ENCODE measurements around the gene NOTCH2. TPM values are rescaled to one million over a fixed set of nuclear protein-coding genes. Genes with fewer than 3 reads are reported as not detected.

NOTCH2 gene
- total RNA-seq, 1 donor from 2014 or later = 259 TPM

- POLR2A ChIA-PET = no interaction called here
- intact Hi-C loops (cut with micrococcal nuclease) = loop anchor here (2.0 to 5.0 kb wide), 2 partner anchors 15 to 37 kb away; no protein-coding TSS in a partner anchor
- no peaks in the 10 kb centered on the region for H3K27me3 Mint-ChIP-seq
- TF ChIP-seq CTCF (IDR thresholded peaks at IDR 0.05) = no peak
- peaks cover 83% of the 10 kb centered on the region for H3K36me3 Mint-ChIP-seq (ENCODE audit: low read depth)
- CTCF ChIA-PET = interaction anchor here (1.7 kb wide), 1 partner anchor 15 kb away, joined by 4 read pairs; no protein-coding TSS in a partner anchor
- H3K27ac Mint-ChIP-seq = no peak overlapping the region
- no peaks in the 10 kb centered on the region for H3K4me1 Mint-ChIP-seq
- no peak for ATAC-seq (ENCODE audit: low read depth)
- H3K4me3 Mint-ChIP-seq = no peak overlapping the region
- DNase-seq = no peak
- peaks cover 14% of the 10 kb centered on the region for H3K9me3 Mint-ChIP-seq
These were observed 134.1 kb downstream of the NOTCH2 start for GRCh38 chr1:119935373-119935772.

GRCh38 chr1:119933397-119933796 lies 136.1 kb downstream of the NOTCH2 start:
- Mint-ChIP-seq H3K4me3 (no peak overlapping the region), H3K9me3 (peaks cover 14% of the 10 kb centered on the region), H3K4me1 (no peaks in the 10 kb centered on the region), H3K36me3 (ENCODE audit: low read depth) (peaks cover 83% of the 10 kb centered on the region), H3K27me3 (no peaks in the 10 kb centered on the region), H3K27ac (no peak overlapping the region)
- intact Hi-C loops (cut with micrococcal nuclease) = no loop called here
- no peak for ATAC-seq (ENCODE audit: low read depth)
- no peak for DNase-seq
- CTCF ChIA-PET = no interaction called here
- POLR2A ChIA-PET = no interaction called here
- TF ChIP-seq CTCF (IDR thresholded peaks at IDR 0.05) = no peak

GRCh38 chr1:119929643-119930315 lies 139.7 kb downstream of the NOTCH2 start:
- peaks cover 88% of the 10 kb centered on the region for H3K36me3 Mint-ChIP-seq (ENCODE audit: low read depth)
- ChIA-PET CTCF (no interaction called here), POLR2A (no interaction called here)
- no peak for ATAC-seq (ENCODE audit: low read depth)
- no peak for DNase-seq
- H3K4me3 Mint-ChIP-seq = no peak overlapping the region
- H3K27ac Mint-ChIP-seq = no peak overlapping the region
- peaks cover 10% of the 10 kb centered on the region for H3K9me3 Mint-ChIP-seq
- H3K27me3 Mint-ChIP-seq = no peaks in the 10 kb centered on the region
- no peaks in the 10 kb centered on the region for H3K4me1 Mint-ChIP-seq
- no peak for TF ChIP-seq CTCF (IDR thresholded peaks at IDR 0.05)
- intact Hi-C loops (cut with micrococcal nuclease) = no loop called here

GRCh38 chr1:119926553-119926952 lies 142.9 kb downstream of the NOTCH2 start:
- no peak overlapping the region for H3K4me3 Mint-ChIP-seq
- H3K27me3 Mint-ChIP-seq = no peaks in the 10 kb centered on the region
- POLR2A ChIA-PET = no interaction called here
- DNase-seq (no peak), ATAC-seq (ENCODE audit: low read depth) (no peak)
- no peak for TF ChIP-seq CTCF (IDR thresholded peaks at IDR 0.05)
- no peak overlapping the region for H3K27ac Mint-ChIP-seq
- H3K9me3 Mint-ChIP-seq = no peaks in the 10 kb centered on the region
- intact Hi-C loops (cut with micrococcal nuclease) = no loop called here
- CTCF ChIA-PET = no interaction called here
- H3K4me1 Mint-ChIP-seq = no peaks in the 10 kb centered on the region
- H3K36me3 Mint-ChIP-seq (ENCODE audit: low read depth) = peaks cover 91% of the 10 kb centered on the region

GRCh38 chr1:119924948-119925898 lies 144.2 kb downstream of the NOTCH2 start:
- Mint-ChIP-seq H3K4me3 (no peak overlapping the region), H3K4me1 (no peaks in the 10 kb centered on the region), H3K36me3 (ENCODE audit: low read depth) (peaks cover 98% of the 10 kb centered on the region), H3K27ac (no peak overlapping the region), H3K27me3 (no peaks in the 10 kb centered on the region), H3K9me3 (no peaks in the 10 kb centered on the region)
- TF ChIP-seq CTCF (IDR thresholded peaks at IDR 0.05) = no peak
- CTCF ChIA-PET = no interaction called here
- POLR2A ChIA-PET = no interaction called here
- ATAC-seq (ENCODE audit: low read depth) = no peak
- intact Hi-C loops (cut with micrococcal nuclease) = no loop called here
- no peak for DNase-seq

Measured in activated B cell treated with CpG ODN at 0.5 μM for 24 hours (primary cell).